ENCODE data around the gene BRMS1L.
"Not testable (repeated sequence)": the region's sequence is repeated elsewhere in the genome, so short reads cannot be mapped to it uniquely, and the experiment has no call there.

Gene BRMS1L

GRCh38 chr14:35826218-35826951 is at the start of gene BRMS1L:
TSS of gene BRMS1L (plus strand) at chr14:35826338. CDS start at chr14:35826517, 179 bp downstream.
- peak within 1 kb of the TSS; percentile 79 for H2AFZ ChIP-seq (ENCODE audit: low read depth, low read length)
- H3K4me3 ChIP-seq (ENCODE audit: low read length), result peak within 1 kb of the TSS; percentile 96
- no peaks in the 10 kb centered on the region for H3K9me3 ChIP-seq (ENCODE audit: low read length)
- peaks cover 10% of the 10 kb centered on the region for H3K4me1 ChIP-seq (ENCODE audit: insufficient read depth, low read length)
- no peaks in the 10 kb centered on the region for H3K36me3 ChIP-seq (ENCODE audit: insufficient read depth, low read length)
- no peaks in the 10 kb centered on the region for H3K27me3 ChIP-seq (ENCODE audit: insufficient read depth, low read length)

- H3K27me3 ChIP-seq (ENCODE audit: insufficient read depth, low read length), result no peaks in the 10 kb centered on the region
- no peaks in the 10 kb centered on the region for H3K4me1 ChIP-seq (ENCODE audit: insufficient read depth, low read length)
- H3K4me3 ChIP-seq (ENCODE audit: low read length), result no peak overlapping the region
- peaks cover 6% of the 10 kb centered on the region for H3K36me3 ChIP-seq (ENCODE audit: insufficient read depth, low read length)
- no peak overlapping the region for H2AFZ ChIP-seq (ENCODE audit: low read depth, low read length)
- no peaks in the 10 kb centered on the region for H3K9me3 ChIP-seq (ENCODE audit: low read length)
Observed at GRCh38 chr14:35776823-35777222, 49.3 kb upstream of the BRMS1L start.

GRCh38 chr14:35777550-35777949 is 48.6 kb upstream of the BRMS1L start:
- not testable (repeated sequence) for H3K9me3 ChIP-seq (ENCODE audit: low read length); H3K4me1 ChIP-seq (ENCODE audit: insufficient read depth, low read length); H3K4me3 ChIP-seq (ENCODE audit: low read length); H3K36me3 ChIP-seq (ENCODE audit: insufficient read depth, low read length); H2AFZ ChIP-seq (ENCODE audit: low read depth, low read length); H3K27me3 ChIP-seq (ENCODE audit: insufficient read depth, low read length)

- Histone ChIP-seq H3K36me3 (ENCODE audit: insufficient read depth, low read length) (peaks cover 6% of the 10 kb centered on the region), H3K27me3 (ENCODE audit: insufficient read depth, low read length) (no peaks in the 10 kb centered on the region), H3K4me1 (ENCODE audit: insufficient read depth, low read length) (no peaks in the 10 kb centered on the region), H2AFZ (ENCODE audit: low read depth, low read length) (no peak overlapping the region), H3K9me3 (ENCODE audit: low read length) (no peaks in the 10 kb centered on the region), H3K4me3 (ENCODE audit: low read length) (no peak overlapping the region)
Observed at GRCh38 chr14:35779368-35779767, 46.8 kb upstream of the BRMS1L start.

- no peaks in the 10 kb centered on the region for H3K9me3 ChIP-seq (ENCODE audit: low read length)
- H3K27me3 ChIP-seq (ENCODE audit: insufficient read depth, low read length), result no peaks in the 10 kb centered on the region
- no peak overlapping the region for H2AFZ ChIP-seq (ENCODE audit: low read depth, low read length)
- no peak overlapping the region for H3K4me3 ChIP-seq (ENCODE audit: low read length)
- no peaks in the 10 kb centered on the region for H3K36me3 ChIP-seq (ENCODE audit: insufficient read depth, low read length)
- no peaks in the 10 kb centered on the region for H3K4me1 ChIP-seq (ENCODE audit: insufficient read depth, low read length)
Observed at GRCh38 chr14:35783699-35784098, 42.4 kb upstream of the BRMS1L start.

GRCh38 chr14:35786856-35787255 is 39.3 kb upstream of the BRMS1L start:
- no peaks in the 10 kb centered on the region for H3K27me3 ChIP-seq (ENCODE audit: insufficient read depth, low read length)
- H3K9me3 ChIP-seq (ENCODE audit: low read length), result peaks cover 2% of the 10 kb centered on the region
- no peaks in the 10 kb centered on the region for H3K4me1 ChIP-seq (ENCODE audit: insufficient read depth, low read length)
- no peak overlapping the region for H2AFZ ChIP-seq (ENCODE audit: low read depth, low read length)
- no peak overlapping the region for H3K4me3 ChIP-seq (ENCODE audit: low read length)
- no peaks in the 10 kb centered on the region for H3K36me3 ChIP-seq (ENCODE audit: insufficient read depth, low read length)

GRCh38 chr14:35789651-35790050 is 36.5 kb upstream of the BRMS1L start:
- Histone ChIP-seq H3K9me3 (ENCODE audit: low read length) (peaks cover 2% of the 10 kb centered on the region), H2AFZ (ENCODE audit: low read depth, low read length) (no peak overlapping the region), H3K27me3 (ENCODE audit: insufficient read depth, low read length) (no peaks in the 10 kb centered on the region), H3K36me3 (ENCODE audit: insufficient read depth, low read length) (no peaks in the 10 kb centered on the region), H3K4me1 (ENCODE audit: insufficient read depth, low read length) (no peaks in the 10 kb centered on the region), H3K4me3 (ENCODE audit: low read length) (no peak overlapping the region)

GRCh38 chr14:35797796-35798195 is 28.3 kb upstream of the BRMS1L start:
- Histone ChIP-seq H3K36me3 (ENCODE audit: insufficient read depth, low read length) (no peaks in the 10 kb centered on the region), H3K4me3 (ENCODE audit: low read length) (no peak overlapping the region), H3K4me1 (ENCODE audit: insufficient read depth, low read length) (no peaks in the 10 kb centered on the region), H3K27me3 (ENCODE audit: insufficient read depth, low read length) (no peaks in the 10 kb centered on the region), H2AFZ (ENCODE audit: low read depth, low read length) (no peak overlapping the region), H3K9me3 (ENCODE audit: low read length) (no peaks in the 10 kb centered on the region)

- Histone ChIP-seq H3K4me3 (ENCODE audit: low read length) (peak overlapping the region; percentile 86), H3K36me3 (ENCODE audit: insufficient read depth, low read length) (peaks cover 2% of the 10 kb centered on the region), H2AFZ (ENCODE audit: low read depth, low read length) (no peak overlapping the region), H3K27me3 (ENCODE audit: insufficient read depth, low read length) (no peaks in the 10 kb centered on the region), H3K9me3 (ENCODE audit: low read length) (no peaks in the 10 kb centered on the region), H3K4me1 (ENCODE audit: insufficient read depth, low read length) (peaks cover 15% of the 10 kb centered on the region)
Observed at GRCh38 chr14:35806006-35806907, 19.9 kb upstream of the BRMS1L start.

- H3K9me3 ChIP-seq (ENCODE audit: low read length), result no peaks in the 10 kb centered on the region
- H3K4me3 ChIP-seq (ENCODE audit: low read length), result peak overlapping the region; percentile 86
- H3K36me3 ChIP-seq (ENCODE audit: insufficient read depth, low read length), result peaks cover 2% of the 10 kb centered on the region
- no peaks in the 10 kb centered on the region for H3K27me3 ChIP-seq (ENCODE audit: insufficient read depth, low read length)
- H3K4me1 ChIP-seq (ENCODE audit: insufficient read depth, low read length), result peaks cover 15% of the 10 kb centered on the region
- H2AFZ ChIP-seq (ENCODE audit: low read depth, low read length), result no peak overlapping the region
Observed at GRCh38 chr14:35807131-35807961, 18.8 kb upstream of the BRMS1L start.

GRCh38 chr14:35808076-35808637 is 18.0 kb upstream of the BRMS1L start:
- peak overlapping the region; percentile 86 for H3K4me3 ChIP-seq (ENCODE audit: low read length)
- no peaks in the 10 kb centered on the region for H3K27me3 ChIP-seq (ENCODE audit: insufficient read depth, low read length)
- H3K4me1 ChIP-seq (ENCODE audit: insufficient read depth, low read length), result peaks cover 15% of the 10 kb centered on the region
- no peaks in the 10 kb centered on the region for H3K9me3 ChIP-seq (ENCODE audit: low read length)
- peaks cover 2% of the 10 kb centered on the region for H3K36me3 ChIP-seq (ENCODE audit: insufficient read depth, low read length)
- peak overlapping the region; percentile 68 for H2AFZ ChIP-seq (ENCODE audit: low read depth, low read length)

- not testable (repeated sequence) for H3K36me3 ChIP-seq (ENCODE audit: insufficient read depth, low read length); H3K27me3 ChIP-seq (ENCODE audit: insufficient read depth, low read length); H3K9me3 ChIP-seq (ENCODE audit: low read length)
- Histone ChIP-seq H3K4me1 (ENCODE audit: insufficient read depth, low read length) (peaks cover 15% of the 10 kb centered on the region), H2AFZ (ENCODE audit: low read depth, low read length) (peak within 1 kb of the TSS; percentile 68), H3K4me3 (ENCODE audit: low read length) (peak within 1 kb of the TSS; percentile 86)
Observed at GRCh38 chr14:35808638-35809563, 17.2 kb upstream of the BRMS1L start, which contains the start of gene RALGAPA1. TSS of gene RALGAPA1 (minus strand) at chr14:35809295. CDS start at chr14:35808835, 460 bp downstream.
